Activated CD4-positive, alpha-beta T cell treated with anti-CD3 and anti-CD28 coated beads, Interleukin-2, amount 50 U/mL, for 4 hours (primary cell): ENCODE data around the gene NSD2.
"Not testable (repeated sequence)": the region's sequence is repeated elsewhere in the genome, so short reads cannot be mapped to it uniquely, and the experiment has no call there.

Source experiments
- DNase-seq, 2 experiments: peaks; one replicate each; pipeline ENCODE4 v3.0.0-alpha.2; 2020

The NSD2 gene

DNA sequence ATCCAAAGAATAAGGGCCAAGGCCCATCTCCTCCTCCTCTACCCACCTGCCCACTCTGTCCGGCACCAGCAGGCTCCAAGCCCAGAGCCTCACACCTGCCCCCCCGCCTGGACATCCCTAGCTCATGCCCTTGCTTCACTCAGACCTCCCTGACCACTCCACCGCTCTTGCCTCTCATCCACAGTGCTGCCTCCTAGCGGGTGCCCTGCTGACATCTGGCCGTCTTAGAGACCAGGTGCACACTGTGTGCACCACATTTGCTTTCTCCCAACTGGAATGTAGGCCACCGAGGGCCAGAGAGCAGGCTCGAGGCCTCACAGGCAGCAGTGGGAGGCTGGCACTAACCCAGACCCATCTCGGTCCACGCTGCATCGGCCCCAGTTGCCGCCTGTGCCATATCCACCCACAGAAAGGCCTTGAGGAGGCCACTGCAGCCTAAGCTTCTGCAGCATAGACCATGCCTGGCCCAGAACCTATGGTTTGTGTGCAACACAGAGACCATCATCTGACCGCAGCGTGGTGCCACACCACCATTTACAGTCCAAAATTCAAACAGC, 28.8 kb upstream of the NSD2 start:
- DNase-seq, result no peak

- DNase-seq, result no peak
These were observed 28.2 kb upstream of the NSD2 start for GRCh38 chr4:1842993-1843448.

- DNase-seq, result no peak
These were observed 27.3 kb upstream of the NSD2 start for GRCh38 chr4:1843852-1844251.

DNA sequence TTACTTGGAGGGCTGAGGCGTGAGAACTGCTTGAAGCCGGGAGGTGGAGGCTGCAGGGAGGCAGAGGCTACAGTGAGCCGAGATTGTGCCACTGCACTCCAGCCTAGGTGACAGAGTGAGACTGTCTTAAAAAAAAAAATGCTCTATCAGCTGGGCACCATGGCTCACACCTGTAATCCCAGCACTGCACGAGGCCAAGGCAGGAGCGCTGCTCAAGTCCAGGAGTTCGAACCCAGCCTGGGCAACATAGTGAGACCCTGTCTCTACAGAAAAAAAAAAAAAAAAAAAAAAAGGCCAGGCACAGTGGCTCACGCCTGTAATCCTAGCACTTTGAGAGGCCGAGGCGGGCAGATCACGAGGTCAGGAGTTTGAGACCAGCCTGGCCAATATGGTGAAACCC, 26.6 kb upstream of the NSD2 start:
- DNase-seq, result not testable (repeated sequence)

DNA sequence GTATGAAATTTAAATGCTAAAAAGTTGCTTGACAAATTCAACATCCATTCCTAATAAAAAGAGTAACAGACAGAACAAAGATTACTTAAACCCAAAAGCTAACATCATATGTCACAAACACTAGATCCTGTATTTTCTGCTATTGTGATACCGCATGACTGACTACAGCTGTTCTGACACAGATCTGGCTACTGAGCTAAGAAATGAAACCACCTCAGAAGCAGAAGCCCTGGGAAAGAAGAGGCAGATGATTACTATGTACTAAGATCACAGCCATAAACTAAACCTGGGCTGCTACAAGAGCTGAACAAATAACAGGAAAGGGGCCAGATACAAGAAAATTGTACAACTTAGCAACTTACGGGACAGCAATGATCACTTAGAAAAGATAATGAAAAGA, 24.6 kb upstream of the NSD2 start:
- no peak for DNase-seq

GRCh38 chr4:1850276-1850675, 20.9 kb upstream of the NSD2 start:
- no peak for DNase-seq

DNA sequence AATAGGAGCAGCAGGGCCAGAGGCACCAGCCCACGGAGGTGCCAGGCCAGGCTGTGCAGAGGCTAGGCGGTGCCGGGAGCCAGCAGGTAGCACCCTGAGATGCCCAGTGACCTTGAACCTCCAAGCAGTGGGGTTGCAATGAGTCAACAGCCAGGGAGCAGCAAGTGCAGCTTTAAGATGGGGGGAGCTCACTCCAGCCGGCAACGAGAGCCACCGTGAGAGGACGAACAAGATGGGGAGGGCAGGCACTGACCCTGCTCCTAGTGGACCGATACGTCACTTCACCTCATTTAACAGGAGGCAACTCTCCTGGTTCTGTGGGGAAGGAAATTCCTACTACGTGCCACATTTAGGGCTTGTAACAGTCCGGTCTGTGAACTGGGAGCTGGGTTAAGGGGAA, 20.0 kb upstream of the NSD2 start:
- no peak for DNase-seq

GRCh38 chr4:1851575-1852410, 19.4 kb upstream of the NSD2 start:
- no peak for DNase-seq

DNA sequence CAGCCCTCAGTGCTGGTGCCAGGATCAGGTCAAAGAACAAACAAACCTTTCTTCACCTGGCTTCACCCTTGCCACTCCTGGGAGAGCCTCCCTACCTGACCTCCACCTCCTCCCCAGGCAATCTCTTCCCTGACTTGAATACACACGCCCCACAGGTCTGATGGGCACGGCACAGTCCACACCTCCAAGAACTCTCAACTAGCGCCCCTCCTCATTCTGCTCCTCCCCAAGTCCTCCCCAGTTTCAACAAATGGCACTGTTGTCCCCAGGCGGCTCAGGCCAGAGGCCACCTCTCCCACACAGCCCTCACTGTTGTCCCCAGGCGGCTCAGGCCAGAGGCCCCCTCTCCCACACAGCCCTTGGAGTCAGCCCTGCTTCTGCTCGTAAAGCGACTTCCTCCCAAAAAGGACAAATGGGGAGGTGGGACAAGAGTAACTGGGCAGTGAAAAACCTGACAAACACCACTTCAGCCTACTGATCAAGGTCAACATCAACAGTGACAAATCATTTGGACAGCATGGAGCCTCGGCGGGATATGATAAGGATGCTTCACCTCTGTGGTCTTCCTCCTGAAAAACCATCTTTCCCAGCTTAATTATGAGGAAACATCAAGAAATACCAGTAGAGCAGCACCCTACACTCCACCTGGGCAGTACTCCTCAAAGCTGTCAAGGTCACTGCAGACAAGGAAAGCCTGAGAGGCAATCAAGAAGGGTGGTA, 18.1 kb upstream of the NSD2 start:
- DNase-seq, result no peak

GRCh38 chr4:1854752-1855151, 16.4 kb upstream of the NSD2 start:
- no peak for DNase-seq

DNA sequence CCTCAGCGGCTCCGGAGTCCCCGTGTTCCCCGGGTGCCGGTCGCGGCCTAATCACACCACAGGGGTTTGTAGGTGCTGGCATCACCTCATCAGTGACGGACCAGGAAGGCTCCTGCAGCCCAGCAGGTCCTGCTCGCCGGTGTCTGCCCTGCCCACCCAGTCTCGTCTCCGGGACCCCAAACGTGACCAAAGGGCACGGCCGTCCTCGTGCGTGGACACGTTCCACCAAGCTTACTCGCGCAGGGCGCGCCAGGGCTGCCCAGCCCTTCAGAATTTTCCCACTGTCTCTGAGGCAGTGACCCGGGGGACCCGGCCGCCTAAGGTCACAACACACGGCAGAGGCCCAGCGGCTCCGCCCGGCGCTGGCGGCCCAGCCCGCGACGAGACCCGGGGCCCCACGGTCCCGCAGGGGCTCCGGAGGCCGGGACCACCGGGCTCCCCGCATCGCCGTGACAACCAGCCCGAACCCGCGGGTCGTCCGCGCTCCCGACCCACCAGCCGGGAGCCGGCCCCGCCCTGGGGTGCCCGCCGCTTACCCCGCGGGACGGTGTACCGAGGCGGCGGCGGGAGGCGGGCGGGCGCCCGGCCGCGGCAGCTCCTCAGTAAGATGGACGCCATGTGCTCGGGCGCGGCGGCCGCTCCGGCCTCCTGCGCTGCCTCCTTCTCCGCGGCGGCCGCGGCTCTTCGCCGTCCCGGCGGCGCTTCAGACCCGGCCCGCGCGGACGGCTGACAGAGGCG, 15.7 kb upstream of the NSD2 start:
- peak in 1 of 2 experiments; percentile 9 for DNase-seq

DNA sequence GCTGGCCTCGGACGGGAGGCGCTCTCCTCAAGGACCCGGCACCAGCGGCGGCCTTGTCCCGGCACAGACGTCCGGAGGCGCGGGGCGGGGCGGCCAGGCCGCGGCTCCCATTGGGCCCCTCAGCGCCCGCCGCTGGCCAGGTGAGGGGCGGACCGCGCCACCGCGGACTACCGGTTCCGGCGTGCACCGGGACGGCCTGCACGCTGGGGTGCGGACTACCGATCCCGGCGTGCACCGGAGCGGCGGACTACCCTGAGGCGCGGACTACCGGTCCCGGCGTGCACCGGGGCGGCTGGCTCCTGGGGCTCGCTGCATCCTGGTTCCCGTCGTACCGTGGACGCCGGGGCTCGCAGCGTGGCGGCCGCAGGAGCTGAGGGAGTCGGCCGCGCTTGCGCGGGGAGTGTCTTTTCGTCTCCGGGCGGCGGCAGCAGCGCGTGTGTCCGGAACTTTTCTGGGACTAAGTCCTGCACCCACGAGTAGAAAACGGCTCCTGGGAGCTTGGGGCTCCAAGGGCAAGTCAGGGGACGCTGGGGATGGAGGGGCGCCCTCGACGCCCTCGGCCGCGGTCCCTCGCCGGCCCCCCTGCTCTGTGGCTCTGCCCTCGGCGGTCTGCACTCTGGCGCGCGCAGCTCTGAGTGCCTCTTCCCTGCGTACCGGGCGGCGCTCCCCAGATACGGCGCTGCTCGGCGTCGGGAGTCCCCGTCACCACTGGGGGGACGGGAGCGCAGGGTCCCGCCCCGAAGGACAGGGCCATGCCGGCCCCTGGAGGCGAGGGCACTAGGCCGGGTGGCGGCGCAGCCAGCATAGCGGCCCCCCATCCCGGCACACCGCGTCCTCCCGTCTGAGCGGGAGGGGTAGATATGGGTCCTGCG, 14.9 kb upstream of the NSD2 start, which contains the start of gene LETM1:
Gene LETM1 (minus strand): TSS at position 86 of the 872 bp plus-strand sequence. CDS start 206 bp downstream, outside the sequence.
- peak; percentile 88 to 89 for DNase-seq

GRCh38 chr4:1856943-1857699, 14.1 kb upstream of the NSD2 start:
- no peak for DNase-seq

DNA sequence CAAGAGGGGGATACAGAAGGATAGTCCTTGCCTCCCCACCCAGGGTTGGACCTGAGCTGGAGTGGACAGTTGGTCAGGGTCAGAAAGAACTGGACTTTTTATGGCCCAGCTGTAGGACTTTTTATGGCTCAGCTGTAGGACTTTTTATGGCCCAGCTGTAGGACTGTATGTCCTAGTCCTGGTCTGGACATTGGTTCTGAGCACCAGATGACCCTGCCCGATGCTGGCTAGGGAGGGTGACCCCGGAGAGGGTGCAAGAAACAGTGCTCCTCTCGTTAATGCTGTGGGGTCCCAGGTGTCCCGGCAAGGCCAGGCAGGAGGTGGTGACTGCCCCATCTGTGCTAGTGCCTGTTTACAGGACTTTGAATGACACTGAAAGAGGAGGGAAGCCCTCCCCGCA, 13.3 kb upstream of the NSD2 start:
- no peak for DNase-seq

GRCh38 chr4:1859389-1859753, 11.8 kb upstream of the NSD2 start:
- DNase-seq, result no peak

DNA sequence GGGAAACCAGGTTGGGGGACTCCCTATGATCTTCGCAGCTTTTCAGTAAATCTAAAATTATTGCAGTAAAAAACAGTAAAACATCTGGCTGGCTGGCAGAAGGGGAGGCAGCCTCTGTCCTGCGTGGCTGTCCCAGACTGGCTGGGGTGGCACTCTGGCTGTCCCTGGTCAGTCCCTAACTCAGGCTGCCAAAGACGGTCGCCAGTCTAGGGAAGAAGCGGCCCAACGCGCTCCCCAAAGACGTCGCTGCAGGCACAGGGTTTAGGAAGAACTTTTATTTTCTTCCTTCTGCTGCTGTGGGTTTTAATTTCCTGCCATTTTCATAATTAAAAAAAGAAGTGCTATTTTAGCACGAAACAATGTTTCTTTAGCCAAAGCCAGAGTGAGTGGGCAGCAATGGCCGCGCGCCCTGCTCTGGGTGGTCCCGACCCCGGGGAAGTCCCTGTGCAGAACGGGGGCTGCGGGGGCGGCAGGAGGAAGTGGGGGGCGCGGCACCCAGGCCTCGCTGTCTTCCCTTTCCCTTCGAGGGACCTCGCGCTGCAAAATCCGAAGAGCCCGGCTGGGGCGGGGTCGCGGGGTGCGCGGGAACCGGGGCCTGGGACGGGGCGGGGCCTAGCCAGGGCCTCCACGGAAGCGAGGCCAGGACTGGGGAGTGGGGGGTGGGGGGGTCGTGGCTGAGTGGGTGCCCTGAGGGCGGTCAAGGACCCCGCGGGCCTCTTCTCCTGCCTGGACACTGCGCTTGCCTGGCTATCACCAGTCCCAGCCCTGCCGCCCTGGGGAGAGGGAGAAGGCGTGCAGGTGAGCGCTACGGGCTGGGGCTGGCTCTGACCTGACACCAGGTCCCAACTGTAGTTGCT, 8.9 kb upstream of the NSD2 start:
- DNase-seq, result no peak

GRCh38 chr4:1862961-1863296, 8.3 kb upstream of the NSD2 start:
- no peak for DNase-seq

DNA sequence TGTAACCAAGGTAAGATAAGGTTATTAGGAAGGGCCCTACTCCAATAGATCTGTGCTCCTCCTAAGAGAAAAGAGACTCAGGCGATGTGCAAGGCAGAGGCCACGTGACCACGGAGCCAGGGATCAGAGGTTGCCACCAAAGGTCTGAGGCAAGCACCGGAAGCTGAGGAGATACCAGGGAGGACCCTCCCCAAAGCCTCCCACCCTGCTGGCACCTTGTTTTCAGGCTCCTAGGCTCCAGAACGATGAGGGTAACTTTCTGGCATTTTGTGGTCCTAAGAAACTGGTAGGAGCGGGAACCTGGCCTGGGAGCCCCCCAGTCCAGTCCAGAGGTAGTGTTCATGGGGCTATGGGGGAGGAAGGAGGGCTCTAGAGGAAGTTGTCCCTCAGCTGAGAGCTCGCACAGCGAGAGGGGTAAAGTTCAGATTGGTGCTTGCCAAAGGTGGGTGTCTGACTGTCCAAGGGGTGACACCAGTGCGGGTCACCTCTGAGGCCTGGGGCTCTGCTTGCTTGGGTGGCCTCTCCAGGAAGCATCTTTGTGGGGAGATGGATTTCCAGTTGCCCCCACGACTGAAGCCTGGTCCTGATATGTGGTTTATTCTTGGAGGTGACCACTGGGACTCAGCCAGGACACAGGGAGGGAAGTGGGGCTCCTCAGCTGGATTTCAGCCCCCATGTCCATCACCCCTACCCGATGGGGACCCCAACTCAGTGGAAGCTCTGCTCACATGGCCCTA, 7.7 kb upstream of the NSD2 start:
- DNase-seq, result no peak

DNA sequence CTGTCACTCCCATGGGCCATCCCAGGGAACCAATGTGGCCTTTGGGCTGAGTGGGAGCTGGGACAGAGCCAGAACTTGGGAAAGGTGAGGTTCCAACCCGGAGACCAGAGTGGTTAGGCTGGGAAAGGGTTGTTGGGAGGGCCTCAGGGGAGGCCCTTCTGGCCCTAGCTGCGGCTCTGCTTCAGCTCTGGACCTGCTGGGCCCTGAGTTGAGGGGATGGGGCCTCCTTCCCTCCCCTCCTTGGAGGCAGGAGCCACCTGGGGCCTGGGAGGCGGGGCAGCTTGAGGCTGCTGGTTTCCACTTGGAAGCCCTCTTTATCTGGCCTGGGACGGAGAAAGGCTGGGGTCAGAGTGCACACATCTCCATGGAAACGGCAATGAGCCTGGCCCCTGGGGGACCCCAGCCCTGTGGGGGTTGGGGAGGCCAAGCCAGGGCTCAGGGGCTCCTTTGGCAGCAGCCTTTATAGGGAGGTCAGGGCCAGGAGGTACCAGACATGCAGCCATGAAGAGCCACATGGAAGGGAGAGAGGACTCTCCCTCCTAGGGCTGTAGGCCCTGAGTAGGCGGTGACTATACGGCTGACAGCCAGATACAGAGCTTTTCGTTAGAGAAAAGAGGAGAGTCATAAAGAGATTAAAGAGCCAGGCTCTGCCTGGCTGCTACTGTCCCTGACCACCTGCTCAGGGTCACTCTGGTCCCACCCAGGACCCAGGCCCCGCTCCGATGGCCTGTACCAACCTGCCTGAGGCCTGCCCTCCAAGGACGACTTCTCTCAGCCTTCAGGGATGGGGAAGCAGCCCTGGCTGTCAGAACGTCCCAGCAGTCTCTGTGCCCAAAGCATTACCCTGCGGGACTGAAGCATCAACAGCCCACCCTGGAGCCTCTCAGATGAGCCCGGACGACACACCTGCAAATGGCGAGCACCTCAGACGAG, 6.9 kb upstream of the NSD2 start:
- DNase-seq, result no peak
